Frontal cortex (tissue), 4 donors: Measurements from ENCODE around the gene MED27. TPM values are rescaled to one million over a fixed set of nuclear protein-coding genes. Genes with fewer than 3 reads are reported as not detected.

Source experiments
- DNase-seq, 2 donors: peaks; one replicate each; pipeline ENCODE4 v3.0.0; 2012; ENCODE audit warnings: low spot score in 2 of 2
- FAIRE-seq: peaks from 2 replicates; lab custom pipeline; 2012; peaks lifted over from hg19 to GRCh38; lab: Jason Lieb, UNC
- total RNA-seq: library from RNA; depleted of rRNA; stranded (reverse); fragments of >200 nt; gene quantifications from one replicate; pipeline ENCODE4 v1.2.3, GENCODE V29; 2014
- donor health status: control.
- donor health status: control.
- donor health status: control.

Gene MED27
- total RNA-seq, 1 donor from 2014 or later: 11.8 TPM

DNA sequence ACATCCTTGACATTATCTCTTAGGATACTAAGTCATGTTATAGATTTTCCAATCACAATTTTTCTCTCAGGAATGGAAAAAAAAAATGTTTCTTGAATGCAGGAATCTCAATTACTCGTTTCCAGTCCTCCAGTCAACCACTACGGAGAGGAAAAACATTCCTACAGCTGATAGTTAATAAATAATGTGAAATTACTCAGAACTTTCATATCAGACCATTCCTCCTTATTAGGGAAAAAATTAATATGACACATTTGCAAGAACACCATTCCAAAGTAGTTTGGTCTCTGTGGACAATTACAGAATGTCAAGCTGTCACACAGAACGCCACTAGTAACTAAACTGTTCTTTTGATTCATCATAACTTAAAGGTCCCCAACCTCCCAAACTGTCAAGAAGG is 31.5 kb downstream of the MED27 start:
- FAIRE-seq (no peak), DNase-seq (no peak)

DNA sequence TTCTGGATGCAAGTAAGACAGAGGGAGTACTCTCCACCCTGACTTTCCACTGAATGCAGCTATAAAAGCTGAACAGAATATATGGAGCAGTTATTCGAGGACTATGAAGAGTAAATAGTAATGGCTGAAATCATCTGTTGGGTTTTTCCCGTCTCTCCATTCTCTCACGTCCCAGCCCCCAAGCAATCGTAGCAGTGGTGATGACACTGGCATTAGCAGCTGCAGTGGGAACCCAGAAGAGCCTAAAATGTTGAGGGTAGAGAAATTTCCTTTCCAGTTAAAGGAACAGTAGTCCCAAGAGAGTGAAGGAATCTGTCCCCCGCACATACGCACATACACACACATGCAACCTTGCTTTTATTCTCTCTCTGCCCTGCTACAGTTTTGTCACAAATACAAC is 33.2 kb downstream of the MED27 start:
- no peak for DNase-seq
- FAIRE-seq: no peak

DNA sequence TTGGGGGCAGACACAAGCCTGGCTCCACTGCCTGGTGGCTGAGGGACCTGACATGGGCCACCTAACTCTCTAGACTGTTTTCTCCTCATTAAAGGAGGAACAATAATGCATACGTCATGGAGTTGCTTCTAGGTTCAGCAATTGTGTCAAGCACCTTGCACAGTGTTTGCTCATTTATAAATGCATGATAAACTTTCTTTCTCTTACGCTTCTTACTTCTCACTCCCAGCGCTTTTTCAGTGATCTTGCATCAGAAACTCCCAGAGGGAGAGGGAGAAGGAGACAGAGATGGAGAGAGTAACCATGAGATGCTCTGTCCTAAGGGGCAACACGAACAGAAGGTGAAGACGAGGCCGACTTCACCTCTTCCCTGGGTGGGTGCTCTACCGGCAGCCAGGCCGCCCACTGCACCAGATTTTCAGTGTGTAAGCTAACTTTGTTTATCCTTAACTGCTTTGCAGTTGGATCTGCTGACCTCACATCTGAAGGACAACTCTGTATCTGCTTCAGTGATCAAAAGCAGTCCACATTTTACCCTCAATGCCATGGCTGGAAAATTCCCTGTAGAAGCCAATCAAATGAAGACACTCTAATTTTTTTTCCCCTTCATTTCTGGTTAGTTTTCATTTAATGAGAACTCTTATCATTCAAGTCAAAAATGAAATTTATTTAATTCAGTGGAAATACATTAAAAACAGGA is 35.3 kb downstream of the MED27 start:
- no peak for DNase-seq
- no peak for FAIRE-seq

GRCh38 chr9:132043708-132044107 is 36.0 kb downstream of the MED27 start:
- no peak for FAIRE-seq

DNA sequence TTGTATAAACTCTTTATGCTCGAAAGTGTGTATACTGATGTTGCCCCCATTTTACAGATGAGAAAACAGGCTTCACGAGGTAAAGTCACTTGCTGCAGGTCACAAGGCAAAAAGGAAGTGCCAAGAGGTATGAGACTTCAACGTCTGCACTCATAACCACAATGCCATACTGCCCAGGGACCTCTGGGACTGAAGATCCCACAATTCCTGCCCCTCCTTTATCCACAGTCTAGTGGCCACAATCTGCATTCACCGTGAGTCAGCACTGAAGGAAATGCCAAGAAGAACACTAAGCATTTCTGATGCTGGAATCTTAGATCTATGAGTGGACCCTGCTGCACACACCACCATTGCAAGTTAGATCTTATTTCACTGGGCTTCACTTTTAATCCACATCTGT is 37.3 kb downstream of the MED27 start:
- DNase-seq (no peak), FAIRE-seq (no peak)

More at GRCh38 chr9:132043708-132044107, 36.0 kb downstream of the MED27 start:
- no peak for DNase-seq

DNA sequence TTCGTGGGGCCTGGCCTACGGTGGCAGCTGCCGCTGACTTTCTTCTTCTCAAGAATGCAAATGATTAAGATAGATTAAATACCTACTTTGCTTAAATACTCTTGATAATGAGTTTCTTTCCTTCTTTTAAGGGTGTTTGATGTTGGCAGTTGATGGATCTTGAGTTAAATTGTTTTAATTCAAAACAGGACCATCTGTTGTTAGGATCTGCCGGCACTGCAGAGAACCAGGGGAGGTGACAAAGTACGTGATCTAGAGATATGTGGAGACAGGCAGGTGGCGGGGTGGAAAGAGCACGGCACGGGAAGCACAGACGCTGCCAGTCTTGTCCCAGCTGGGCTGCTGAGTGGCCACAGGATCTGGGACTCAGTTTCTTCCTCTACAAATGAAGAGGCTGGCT is 37.9 kb downstream of the MED27 start:
- DNase-seq (no peak), FAIRE-seq (no peak)

- no peak for FAIRE-seq
- DNase-seq: no peak
Observed at GRCh38 chr9:132040808-132041207, 38.9 kb downstream of the MED27 start.

DNA sequence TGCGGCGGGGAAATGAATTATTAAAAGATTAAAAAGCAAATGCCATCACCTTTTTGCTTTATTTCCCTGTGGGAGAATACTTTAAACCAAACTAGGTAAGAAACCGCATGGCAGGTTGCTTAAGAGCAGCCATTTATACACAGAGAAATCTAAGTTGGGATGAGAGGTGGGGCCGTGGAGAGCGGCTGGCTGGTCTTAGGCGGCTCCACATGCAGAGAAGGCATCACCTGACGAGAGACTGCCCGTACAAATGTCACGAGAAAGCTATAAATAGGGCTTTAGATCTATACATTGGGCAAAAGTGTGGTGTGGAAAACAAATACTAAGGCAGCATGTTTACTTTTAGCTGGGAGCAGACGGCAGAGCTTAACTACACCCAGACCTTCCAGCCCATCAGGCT is 39.4 kb downstream of the MED27 start:
- FAIRE-seq (no peak), DNase-seq (no peak)

DNA sequence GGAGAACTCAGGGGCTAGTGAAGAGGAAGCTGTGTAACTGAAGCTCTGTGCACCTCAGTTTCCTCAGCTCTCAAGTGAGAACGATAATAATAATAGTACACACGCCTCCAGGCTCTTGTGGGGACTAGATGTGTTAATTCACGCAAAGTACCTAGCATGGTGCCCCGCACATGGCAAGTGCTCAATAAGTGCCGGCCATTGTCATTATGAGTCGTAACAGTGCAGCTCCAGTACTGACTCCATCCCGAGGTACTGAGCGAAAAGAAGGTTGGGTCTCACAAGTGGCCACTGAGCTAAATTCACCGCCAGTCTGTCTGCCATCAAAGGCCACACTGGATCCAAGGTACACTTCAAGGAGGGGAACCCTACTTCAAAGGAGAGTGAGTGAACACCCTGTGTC is 40.4 kb downstream of the MED27 start:
- FAIRE-seq: no peak
- no peak for DNase-seq

DNA sequence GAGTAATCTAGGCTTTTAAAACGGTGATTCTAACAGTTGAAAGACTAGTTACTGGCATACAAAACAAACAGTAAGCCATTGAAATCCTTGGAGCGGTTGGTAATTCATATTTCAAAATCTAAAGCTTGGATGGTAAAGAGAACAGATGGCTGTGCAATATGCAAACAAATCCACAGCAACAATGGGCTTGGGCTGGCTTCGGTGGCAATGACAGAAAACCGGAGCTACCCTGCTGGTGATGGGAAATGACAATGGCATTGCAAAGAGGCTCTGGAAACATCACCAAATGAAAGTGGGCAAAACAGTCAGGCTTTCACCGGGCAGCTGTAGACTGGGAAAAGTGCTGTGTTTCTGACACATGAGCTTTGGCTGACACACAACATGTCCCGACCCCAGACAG is 42.2 kb downstream of the MED27 start:
- no peak for FAIRE-seq

DNA sequence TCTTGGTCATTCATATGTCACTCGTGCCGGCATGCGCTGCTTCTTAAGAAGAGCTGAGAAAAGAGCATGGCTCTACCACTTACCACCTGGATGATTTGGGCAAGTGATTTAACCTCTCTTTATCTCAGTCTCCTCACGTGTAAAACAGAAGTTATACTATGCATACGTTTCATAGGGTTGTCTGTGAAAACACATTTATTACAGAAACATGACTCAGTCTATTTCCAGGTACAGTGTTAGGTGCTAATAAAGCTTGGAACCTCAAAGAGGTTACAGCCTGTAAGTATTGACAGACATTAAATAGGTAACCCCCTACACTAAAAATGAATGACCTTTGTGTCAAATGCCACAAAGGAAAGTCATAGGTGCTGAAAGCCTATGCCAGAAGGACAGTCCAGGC is 43.1 kb downstream of the MED27 start:
- DNase-seq (no peak), FAIRE-seq (no peak)

More for the DNA sequence above, 42.2 kb downstream of the MED27 start:
- DNase-seq: no peak

- no peak for DNase-seq
- FAIRE-seq: no peak
Observed at GRCh38 chr9:132035679-132036078, 44.0 kb downstream of the MED27 start.

DNA sequence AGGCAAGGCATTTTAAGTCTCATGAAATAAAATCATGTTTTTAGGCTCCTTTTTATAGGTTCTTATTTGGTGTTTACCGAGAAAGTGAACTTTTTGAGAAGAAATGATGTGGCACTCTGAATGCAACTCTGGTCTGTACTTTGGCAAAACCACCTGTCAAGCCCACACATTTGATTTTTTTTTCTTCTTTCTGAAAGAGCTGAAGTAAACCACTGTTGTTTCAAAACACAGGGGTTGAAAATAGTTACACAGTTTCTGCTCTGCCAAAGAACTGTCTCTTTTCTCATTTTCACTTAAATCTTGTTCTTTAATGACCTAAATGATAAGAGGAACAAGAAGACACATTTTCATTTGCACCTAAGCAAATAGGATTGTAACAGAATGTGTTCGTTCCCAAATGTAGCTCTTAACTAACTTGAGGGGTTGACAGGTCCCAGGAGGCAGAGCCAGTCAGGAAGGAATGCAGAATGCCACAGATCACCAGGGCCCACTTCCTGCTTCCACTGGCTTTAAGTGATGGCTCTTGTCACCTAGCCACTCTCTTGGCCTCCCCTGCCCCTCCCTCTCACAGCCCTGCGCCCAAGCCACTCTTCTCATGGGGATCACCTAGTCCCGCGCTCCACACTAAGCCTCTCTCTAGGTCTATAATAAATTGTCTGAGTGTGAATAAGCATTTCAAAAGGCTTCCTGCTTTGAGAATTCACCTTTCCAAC is 47.3 kb downstream of the MED27 start:
- FAIRE-seq: no peak

DNA sequence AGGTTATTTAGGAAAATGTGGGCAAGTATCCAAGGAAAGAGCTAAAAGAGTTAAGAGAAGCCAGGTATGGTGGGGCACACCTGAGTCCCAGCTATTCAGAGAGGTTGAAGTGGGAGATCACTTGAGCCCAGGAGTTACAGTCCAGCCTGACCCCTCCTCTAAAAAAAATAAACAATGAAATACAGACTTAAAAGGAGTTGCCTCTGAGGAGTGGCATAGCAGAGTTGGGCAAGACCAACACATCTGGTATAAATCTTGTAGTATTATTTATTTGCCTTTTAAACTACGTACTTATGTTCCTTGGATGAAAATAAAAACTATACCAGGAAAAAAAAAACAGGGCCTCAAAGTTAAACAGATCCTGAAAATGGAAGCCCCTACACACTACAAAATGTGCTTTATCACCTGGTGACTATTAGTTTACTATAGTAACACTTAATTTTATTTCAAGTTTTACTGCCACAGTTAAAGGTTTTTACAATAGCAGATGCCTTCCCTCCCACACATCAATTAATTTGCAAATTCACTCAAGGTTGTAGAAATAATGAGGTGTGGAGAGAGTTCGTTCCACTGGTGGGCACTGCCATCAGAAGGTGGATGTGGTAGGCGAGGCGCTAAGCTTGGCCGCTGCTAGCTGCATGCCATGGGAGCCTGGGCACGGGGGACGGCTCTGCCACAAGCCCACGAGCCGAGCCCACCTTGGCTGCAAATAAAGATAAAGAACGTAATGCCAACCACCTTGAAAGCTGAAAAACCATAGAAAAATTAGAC is 48.0 kb downstream of the MED27 start:
- DNase-seq: no peak
- no peak for FAIRE-seq

More for the DNA sequence above, 47.3 kb downstream of the MED27 start:
- DNase-seq: no peak

DNA sequence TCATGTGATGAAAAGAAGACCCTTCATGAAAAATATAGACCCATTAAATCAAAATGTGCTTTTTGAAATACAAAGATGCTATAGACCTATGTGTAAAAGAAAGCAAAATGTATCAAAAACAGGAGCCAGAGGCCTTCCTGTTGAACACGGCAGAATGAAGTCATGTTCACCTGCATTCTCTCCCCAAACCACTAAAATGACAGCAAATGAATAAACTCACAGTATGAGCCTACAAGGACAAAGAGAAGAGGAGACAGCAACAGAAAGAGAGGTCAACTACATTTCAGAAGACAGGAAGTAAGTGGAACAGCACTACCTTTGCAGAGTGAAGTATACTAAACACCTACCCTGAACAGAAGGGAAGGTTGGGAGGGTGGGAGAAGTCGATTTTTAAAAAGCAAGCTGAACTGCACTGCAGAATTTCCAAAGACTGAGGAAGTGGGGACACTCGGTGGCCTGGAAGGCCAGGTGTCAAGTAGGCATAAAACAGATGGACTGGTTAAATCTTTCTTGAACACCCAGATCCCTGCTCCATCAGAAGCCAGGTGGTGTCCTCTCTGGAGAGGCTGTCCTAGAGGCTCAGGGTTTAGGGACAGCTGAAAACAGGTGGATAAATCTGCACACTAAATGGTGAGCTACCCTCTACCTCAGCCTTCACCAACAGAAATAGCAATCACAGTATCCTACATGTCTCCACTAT is 48.9 kb downstream of the MED27 start:
- no peak for DNase-seq

DNA sequence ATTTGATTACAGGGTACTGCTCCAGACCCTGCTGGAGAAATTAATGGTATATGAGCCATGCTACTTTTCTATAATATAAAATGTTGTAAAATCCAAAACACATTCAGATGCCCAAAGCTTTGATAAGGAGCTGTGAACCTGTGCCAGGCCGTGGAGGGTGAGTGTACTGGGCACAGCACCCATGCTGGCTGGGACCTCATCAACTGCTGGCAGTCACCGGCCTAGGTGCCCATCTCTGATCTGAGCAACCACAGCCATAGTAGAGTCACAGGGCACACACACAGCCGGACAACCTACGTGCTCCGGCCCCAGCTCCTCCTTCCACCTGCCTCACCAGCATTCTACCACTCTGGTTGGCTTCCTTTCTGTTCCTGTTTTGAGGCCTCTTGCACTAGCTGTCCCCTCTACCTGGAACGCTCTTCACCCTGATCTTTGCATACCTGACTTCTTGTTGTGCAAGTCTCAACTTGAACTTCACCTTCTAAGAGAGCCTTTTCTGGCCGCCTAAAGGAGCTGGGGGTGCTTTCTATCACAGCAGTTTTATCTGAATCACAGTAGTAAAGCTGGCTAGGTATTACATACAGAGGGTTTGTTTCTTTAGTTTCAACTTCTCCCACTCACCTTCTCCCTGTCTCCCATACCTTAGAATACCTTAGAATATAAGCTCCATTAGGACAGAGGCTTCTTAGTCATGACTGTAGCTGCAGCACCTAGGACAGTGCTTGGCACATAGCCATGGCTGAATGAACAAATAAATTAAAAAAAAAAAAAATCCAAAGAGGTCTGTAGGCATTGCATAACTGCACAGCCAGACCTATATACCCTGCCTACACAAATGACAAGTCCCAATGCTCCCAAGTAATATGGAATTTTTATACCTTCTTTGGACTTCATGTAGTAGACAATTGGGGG is 51.7 kb downstream of the MED27 start:
- no peak for FAIRE-seq
- no peak for DNase-seq

More for the DNA sequence above, 48.9 kb downstream of the MED27 start:
- no peak for FAIRE-seq

- no peak for FAIRE-seq
Observed at GRCh38 chr9:132026932-132027585, 52.6 kb downstream of the MED27 start.

DNA sequence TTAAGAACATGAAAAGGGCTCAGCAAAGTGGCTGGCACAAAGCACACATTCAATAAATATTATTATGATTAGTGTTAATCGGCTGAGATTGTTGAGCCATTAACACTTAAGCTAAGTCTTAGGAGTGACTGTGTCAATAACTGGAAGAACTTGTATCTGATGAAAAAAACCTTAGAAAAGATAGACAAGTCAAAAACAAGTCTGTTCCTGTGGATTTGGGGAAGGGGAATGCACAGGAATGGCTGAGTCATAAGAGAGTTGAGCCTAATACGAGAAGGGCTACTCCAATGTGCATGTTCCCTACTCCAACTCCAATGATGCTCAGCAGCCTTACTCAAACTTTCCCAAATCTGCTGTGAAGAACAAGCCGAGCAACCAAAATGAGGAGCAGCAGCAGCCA is 53.9 kb downstream of the MED27 start:
- DNase-seq: no peak
- no peak for FAIRE-seq

More at GRCh38 chr9:132026932-132027585, 52.6 kb downstream of the MED27 start:
- no peak for DNase-seq

GRCh38 chr9:132024589-132024988 is 55.1 kb downstream of the MED27 start:
- DNase-seq (no peak), FAIRE-seq (no peak)
